IPS-18a (cell line): ENCODE measurements around the gene SLC29A2.
A peak's percentile ranks its signal among the peaks of the same experiment; 100 is the strongest.
"Not testable (repeated sequence)": the region's sequence is repeated elsewhere in the genome, so short reads cannot be mapped to it uniquely, and the experiment has no call there.

Source experiments
- H3K27ac ChIP-seq: one replicate; pipeline ENCODE4 v1.5.1; 2013; ENCODE audit warnings: low read length
- H3K27me3 ChIP-seq: one replicate; pipeline ENCODE4 v1.6.1; 2013; ENCODE audit warnings: mild to moderate bottlenecking, low read length; ENCODE audit not compliant: control insufficient read depth, insufficient read depth
- H3K36me3 ChIP-seq: one replicate; pipeline ENCODE4 v1.6.1; 2013; ENCODE audit warnings: low read depth, low read length; ENCODE audit not compliant: control insufficient read depth
- H3K4me1 ChIP-seq: one replicate; pipeline ENCODE4 v1.6.1; 2013; ENCODE audit warnings: low read depth, low read length; ENCODE audit not compliant: control insufficient read depth
- H3K4me3 ChIP-seq: one replicate; pipeline ENCODE4 v1.5.1; 2013; ENCODE audit warnings: low read length
- H3K9ac ChIP-seq: one replicate; pipeline ENCODE4 v1.6.1; 2013; ENCODE audit warnings: mild to moderate bottlenecking, low read length, moderate library complexity
- H3K9me3 ChIP-seq: one replicate; pipeline ENCODE4 v1.6.1; 2013; ENCODE audit warnings: low read depth, low read length; ENCODE audit not compliant: control insufficient read depth

Gene SLC29A2

GRCh38 chr11:66373690-66374287 is 2.2 kb upstream of the SLC29A2 start:
- not testable (repeated sequence) for H3K9me3 ChIP-seq, H3K9ac ChIP-seq

GRCh38 chr11:66373265-66373664 is 1.7 kb upstream of the SLC29A2 start:
- Histone ChIP-seq H3K36me3 (peaks cover 11% of the 10 kb centered on the region), H3K9me3 (no peaks in the 10 kb centered on the region), H3K4me1 (peaks cover 18% of the 10 kb centered on the region), H3K4me3 (no peak overlapping the region), H3K9ac (no peak overlapping the region), H3K27me3 (no peaks in the 10 kb centered on the region), H3K27ac (no peak overlapping the region)

More at GRCh38 chr11:66373690-66374287, 2.2 kb upstream of the SLC29A2 start:
- not testable (repeated sequence) for H3K36me3 ChIP-seq, H3K27me3 ChIP-seq, H3K27ac ChIP-seq, H3K4me3 ChIP-seq
- peaks cover 18% of the 10 kb centered on the region for H3K4me1 ChIP-seq

DNA sequence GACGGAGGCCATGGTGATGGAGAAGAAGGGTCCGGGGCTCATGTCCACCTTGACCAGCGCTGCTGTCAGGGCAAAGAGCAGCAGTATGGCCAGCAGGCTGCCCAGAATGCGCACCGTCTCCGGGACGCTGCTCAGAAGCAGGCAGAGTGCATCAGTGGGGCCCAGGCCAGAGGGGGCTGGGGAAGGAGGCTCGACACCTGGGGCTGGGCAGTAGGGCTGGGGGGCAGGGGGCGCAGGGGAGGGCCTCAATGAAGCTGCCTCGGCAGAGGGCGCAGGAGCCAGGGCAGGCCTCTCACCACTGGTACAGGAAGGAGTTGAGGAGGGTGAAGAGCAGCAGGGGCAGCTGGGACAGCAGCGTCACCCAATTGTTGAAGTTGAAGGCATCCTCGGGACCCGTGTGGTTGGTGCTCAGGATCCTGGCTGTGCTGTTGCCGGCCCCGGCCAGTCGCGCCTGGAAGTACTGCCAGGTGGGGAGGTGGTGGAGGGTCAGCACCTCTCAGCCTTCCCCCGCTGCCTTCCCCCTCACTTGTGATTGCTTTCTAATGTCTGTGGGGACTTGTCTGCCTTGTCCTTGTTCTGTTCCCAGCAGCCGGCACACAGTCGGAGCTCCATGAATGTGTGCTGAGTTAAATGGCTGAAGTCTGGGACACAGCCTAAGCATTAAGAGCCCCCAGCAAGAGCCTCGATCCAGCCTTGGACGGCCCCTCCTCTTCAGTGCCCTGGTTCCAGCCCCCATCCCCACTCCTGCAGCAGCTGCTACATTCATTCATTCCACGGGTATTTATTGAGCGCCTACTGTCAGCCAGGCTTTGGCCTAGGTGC is 2.3 kb downstream of the SLC29A2 start:
- Histone ChIP-seq H3K4me1 (peaks cover 18% of the 10 kb centered on the region), H3K9ac (no peak overlapping the region), H3K36me3 (peaks cover 35% of the 10 kb centered on the region), H3K9me3 (no peaks in the 10 kb centered on the region), H3K27ac (no peak overlapping the region), H3K27me3 (no peaks in the 10 kb centered on the region), H3K4me3 (peak overlapping the region; percentile 99)

DNA sequence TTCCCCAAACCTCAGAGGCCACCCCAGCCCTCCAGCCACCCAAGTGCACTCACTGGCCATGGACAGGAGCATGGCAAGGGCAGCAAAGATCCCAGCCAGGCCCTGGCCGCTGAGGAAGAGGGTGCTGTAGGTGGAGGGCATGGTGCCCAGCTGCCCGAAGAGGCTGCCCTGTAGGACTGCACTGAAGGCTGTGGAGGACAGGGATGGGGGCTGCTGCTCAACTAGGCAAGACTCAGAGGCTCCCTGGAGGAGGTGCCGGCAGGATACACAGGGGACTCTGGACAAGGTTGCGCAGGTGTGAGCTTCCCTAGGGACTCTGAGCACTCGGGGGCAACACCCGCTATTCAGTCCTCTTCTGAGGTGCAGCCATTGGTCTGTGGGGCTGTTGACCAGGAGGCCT is 3.1 kb downstream of the SLC29A2 start:
- no peak overlapping the region for H3K9ac ChIP-seq
- H3K9me3 ChIP-seq = no peaks in the 10 kb centered on the region
- peaks cover 35% of the 10 kb centered on the region for H3K36me3 ChIP-seq
- H3K27me3 ChIP-seq = no peaks in the 10 kb centered on the region
- peaks cover 16% of the 10 kb centered on the region for H3K4me1 ChIP-seq
- no peak overlapping the region for H3K27ac ChIP-seq
- no peak overlapping the region for H3K4me3 ChIP-seq

DNA sequence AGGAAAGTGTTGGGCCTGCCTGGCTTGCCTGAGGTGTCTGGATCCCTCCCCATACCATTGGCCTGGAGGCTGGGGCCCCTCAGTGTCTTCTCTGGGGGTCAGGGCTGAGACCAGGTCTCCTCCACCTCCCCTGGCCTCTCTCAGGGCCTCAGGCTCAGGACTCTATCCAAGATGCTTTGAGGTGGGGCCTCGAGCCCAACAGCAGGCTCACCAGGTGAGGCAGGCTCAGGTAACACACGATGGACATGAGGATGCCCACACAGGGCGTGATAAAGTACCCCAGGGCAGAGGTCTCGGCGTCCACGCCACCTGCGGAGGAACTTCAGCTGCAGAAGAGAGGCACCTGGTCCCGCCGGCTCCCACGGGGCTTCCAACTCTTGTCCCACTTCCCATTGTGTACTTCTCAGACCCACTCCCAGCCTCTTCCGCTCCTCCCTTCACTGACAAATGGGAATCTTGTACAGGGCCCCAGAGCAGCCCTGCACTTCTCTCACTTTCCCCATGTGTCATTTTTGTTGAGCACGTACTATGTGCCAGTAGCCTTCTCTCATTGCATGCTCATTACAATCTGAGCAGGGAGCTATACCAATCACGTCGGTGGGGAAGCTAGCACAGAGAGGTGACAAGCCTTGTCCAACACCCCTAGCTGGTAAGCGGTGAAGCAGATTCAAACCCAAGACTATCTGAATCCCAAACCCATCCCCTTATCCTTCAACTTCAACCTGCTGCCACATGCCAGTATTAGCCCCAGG is 3.8 kb downstream of the SLC29A2 start:
- no peak overlapping the region for H3K4me3 ChIP-seq
- no peak overlapping the region for H3K9ac ChIP-seq
- H3K27me3 ChIP-seq = no peaks in the 10 kb centered on the region
- peaks cover 40% of the 10 kb centered on the region for H3K36me3 ChIP-seq
- H3K27ac ChIP-seq = no peak overlapping the region
- peaks cover 11% of the 10 kb centered on the region for H3K4me1 ChIP-seq
- H3K9me3 ChIP-seq = no peaks in the 10 kb centered on the region

DNA sequence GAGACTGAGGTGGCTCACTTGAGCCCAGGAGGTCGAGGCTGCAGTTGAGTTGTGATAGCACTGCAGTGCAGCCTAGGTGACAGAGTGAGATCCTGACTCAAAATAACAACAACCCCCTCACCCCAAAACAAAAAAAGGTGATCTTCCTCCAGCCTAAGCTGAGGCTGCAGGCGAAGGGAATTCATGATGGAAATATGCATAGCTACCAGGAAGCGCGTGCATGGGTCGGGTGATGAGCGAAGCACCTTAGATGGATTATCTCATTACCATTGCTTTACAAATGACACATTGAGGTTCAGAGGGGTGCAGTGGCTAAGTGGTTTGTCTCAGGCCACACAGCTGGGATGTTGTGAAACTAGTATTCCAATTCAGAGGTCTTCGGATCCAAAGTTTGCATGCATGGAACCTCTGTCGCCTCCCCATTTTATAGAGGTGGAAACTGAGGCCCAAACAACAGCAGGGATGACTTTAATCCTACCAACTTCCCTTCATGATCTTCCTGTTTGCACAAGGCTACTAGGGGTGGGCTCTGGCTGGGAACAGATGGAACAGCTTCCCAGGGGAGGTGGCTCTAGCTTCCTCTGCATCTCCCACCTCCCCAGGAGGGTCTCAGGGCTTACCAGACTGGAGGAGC is 4.6 kb downstream of the SLC29A2 start:
- no peak overlapping the region for H3K4me3 ChIP-seq
- H3K9me3 ChIP-seq = no peaks in the 10 kb centered on the region
- H3K4me1 ChIP-seq = peaks cover 9% of the 10 kb centered on the region
- H3K27me3 ChIP-seq = no peaks in the 10 kb centered on the region
- H3K9ac ChIP-seq = no peak overlapping the region
- no peak overlapping the region for H3K27ac ChIP-seq
- peaks cover 48% of the 10 kb centered on the region for H3K36me3 ChIP-seq

DNA sequence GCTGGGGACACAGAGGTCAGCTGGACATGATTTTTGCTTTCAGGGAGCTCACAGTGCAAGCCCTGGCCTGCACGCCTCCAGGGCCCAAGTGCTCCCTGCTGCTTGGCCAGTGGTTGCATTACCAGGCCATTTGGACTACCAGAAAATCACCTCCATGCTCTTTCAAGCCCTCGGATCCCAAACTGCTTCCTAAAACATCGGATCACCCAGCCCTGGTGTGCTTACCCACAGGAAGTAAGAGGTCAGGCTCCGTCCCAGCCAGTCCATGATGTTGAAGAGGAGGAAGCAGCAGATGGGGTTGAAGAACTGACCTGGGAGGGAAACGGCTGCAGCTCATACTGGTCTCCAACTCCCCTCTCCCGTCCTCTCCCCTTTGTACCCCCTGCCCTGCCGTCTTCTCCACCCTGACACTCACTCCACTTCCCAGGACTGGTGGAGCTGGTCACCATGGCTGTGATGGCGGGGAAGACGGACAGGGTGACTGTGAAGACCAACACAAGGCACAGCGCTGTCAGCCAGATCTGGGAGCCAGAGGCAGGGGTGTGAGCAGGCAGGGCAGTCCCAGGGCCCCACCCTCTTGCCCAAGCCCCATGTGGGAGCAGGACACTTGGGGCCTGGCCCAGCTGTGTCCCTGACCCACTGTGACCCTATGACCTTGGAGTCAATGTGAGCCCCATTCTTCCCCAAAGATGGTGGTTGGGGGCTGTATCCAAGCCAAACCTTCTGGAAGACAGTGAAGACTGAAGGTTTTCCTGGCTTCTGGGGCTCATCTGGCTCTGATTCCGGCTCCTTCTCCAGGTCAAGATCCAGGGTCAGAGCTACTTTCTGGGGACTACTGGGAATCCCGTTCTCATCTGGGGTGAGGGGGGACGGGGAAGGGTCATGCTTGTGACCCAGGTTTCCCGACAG is 5.6 kb downstream of the SLC29A2 start:
- Histone ChIP-seq H3K27me3 (no peaks in the 10 kb centered on the region), H3K36me3 (peaks cover 51% of the 10 kb centered on the region), H3K9ac (no peak overlapping the region), H3K4me3 (no peak overlapping the region), H3K4me1 (peaks cover 9% of the 10 kb centered on the region), H3K9me3 (no peaks in the 10 kb centered on the region), H3K27ac (no peak overlapping the region)

DNA sequence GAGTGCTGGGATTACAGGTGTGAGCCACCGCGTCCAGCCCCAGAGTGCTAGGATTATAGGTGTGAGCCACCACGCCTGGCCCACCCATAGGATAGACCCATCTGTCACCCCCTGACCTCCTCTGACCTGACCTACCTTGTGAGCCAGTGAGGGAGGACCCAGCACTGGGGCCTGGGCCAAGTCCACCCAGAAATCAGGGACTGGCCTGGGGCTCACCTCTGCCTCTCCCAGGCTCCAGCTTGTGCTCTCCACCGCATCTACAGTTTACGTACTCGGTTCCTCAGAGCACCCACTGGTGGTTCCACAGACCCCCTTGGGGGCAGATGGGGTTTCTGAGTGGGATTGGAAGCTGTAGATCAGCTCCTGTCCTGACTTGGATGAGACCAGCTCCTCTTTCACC is 6.4 kb downstream of the SLC29A2 start:
- peaks cover 7% of the 10 kb centered on the region for H3K4me1 ChIP-seq
- no peaks in the 10 kb centered on the region for H3K9me3 ChIP-seq
- no peak overlapping the region for H3K27ac ChIP-seq
- no peak overlapping the region for H3K9ac ChIP-seq
- no peak overlapping the region for H3K4me3 ChIP-seq
- H3K27me3 ChIP-seq = no peaks in the 10 kb centered on the region
- peaks cover 51% of the 10 kb centered on the region for H3K36me3 ChIP-seq

GRCh38 chr11:66363805-66364535 is 7.6 kb downstream of the SLC29A2 start:
- no peak overlapping the region for H3K27ac ChIP-seq
- H3K4me3 ChIP-seq = no peak overlapping the region
- H3K27me3 ChIP-seq = no peaks in the 10 kb centered on the region
- H3K9ac ChIP-seq = no peak overlapping the region
- no peaks in the 10 kb centered on the region for H3K9me3 ChIP-seq
- H3K4me1 ChIP-seq = no peaks in the 10 kb centered on the region
- H3K36me3 ChIP-seq = peaks cover 47% of the 10 kb centered on the region

DNA sequence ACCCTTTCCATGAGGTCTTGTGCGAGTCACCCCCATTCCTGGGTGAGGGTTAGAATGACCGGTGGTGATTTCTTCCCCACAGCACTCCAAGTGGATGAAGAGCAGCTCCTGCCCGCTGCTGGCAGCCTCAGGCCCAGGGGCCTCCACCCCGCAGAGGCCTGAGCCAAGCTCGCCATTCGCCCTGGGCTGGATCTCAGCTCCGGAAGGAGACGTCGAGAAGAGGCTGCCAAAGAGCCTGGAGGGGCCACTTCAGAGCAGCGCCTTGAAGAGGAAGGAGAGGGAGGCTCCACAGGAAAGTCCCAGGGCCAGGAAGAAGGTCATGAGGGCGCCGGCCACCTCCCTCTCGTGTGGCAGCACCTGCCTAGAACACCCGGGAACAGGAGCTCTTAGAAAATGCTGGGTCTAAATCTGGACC is 8.4 kb downstream of the SLC29A2 start:
- H3K4me3 ChIP-seq = no peak overlapping the region
- H3K36me3 ChIP-seq = peaks cover 39% of the 10 kb centered on the region
- no peak overlapping the region for H3K9ac ChIP-seq
- H3K4me1 ChIP-seq = no peaks in the 10 kb centered on the region
- H3K27ac ChIP-seq = no peak overlapping the region
- H3K9me3 ChIP-seq = no peaks in the 10 kb centered on the region
- H3K27me3 ChIP-seq = no peaks in the 10 kb centered on the region
